LHCN-M2 (cell line): ENCODE data around the gene STIP1. TPM values are rescaled to one million over a fixed set of nuclear protein-coding genes. Genes with fewer than 3 reads are reported as not detected.

Experiments used
- DNase-seq: peaks from one replicate; pipeline ENCODE4 v3.0.0-alpha.2; 2012; ENCODE audit warnings: low read depth
- total RNA-seq: library from RNA; depleted of rRNA; stranded (reverse); fragments of >200 nt; gene quantifications from 2 replicates; pipeline ENCODE4 v1.2.3, GENCODE V29; 2014

Gene STIP1
- total RNA-seq, 1 experiment from 2014 or later = 237 TPM

GRCh38 chr11:64198511-64198910 lies 12.5 kb downstream of the STIP1 start:
- no peak for DNase-seq

- DNase-seq = no peak
These were observed 15.6 kb downstream of the STIP1 start for GRCh38 chr11:64201543-64201942.

GRCh38 chr11:64202992-64203391 lies 17.0 kb downstream of the STIP1 start:
- no peak for DNase-seq

- DNase-seq = no peak
These were observed 17.6 kb downstream of the STIP1 start for GRCh38 chr11:64203421-64204079.

- DNase-seq = no peak
These were observed 18.1 kb downstream of the STIP1 start for GRCh38 chr11:64204080-64204440.

GRCh38 chr11:64204464-64204989 lies 18.6 kb downstream of the STIP1 start:
- peak; percentile 97 for DNase-seq

GRCh38 chr11:64206457-64207255 lies 20.7 kb downstream of the STIP1 start, which contains the start of gene FERMT3:
FERMT3 (plus strand) TSS chr11:64206721; CDS start chr11:64207365, 644 bp downstream.
- DNase-seq = no peak

- DNase-seq = peak; percentile 92
These were observed 21.5 kb downstream of the STIP1 start for GRCh38 chr11:64207256-64208085.

GRCh38 chr11:64208086-64208795 lies 22.3 kb downstream of the STIP1 start:
- DNase-seq = no peak

GRCh38 chr11:64208796-64209562 lies 23.0 kb downstream of the STIP1 start:
- no peak for DNase-seq

- DNase-seq = no peak
These were observed 23.5 kb downstream of the STIP1 start for GRCh38 chr11:64209563-64209843.

GRCh38 chr11:64210301-64211020 lies 24.5 kb downstream of the STIP1 start:
- no peak for DNase-seq

- no peak for DNase-seq
These were observed 25.4 kb downstream of the STIP1 start for GRCh38 chr11:64211181-64211872.

- no peak for DNase-seq
These were observed 30.9 kb downstream of the STIP1 start for GRCh38 chr11:64216879-64217278.

GRCh38 chr11:64218628-64219353 lies 32.8 kb downstream of the STIP1 start:
- no peak for DNase-seq

GRCh38 chr11:64219354-64219684 lies 33.3 kb downstream of the STIP1 start:
- DNase-seq = no peak

GRCh38 chr11:64219755-64220154 lies 33.8 kb downstream of the STIP1 start:
- DNase-seq = no peak

- no peak for DNase-seq
These were observed 34.3 kb downstream of the STIP1 start for GRCh38 chr11:64220271-64220670.

- DNase-seq = no peak
These were observed 34.8 kb downstream of the STIP1 start for GRCh38 chr11:64220798-64221197.
